ENCODE results near the gene FGD6.

DNA sequence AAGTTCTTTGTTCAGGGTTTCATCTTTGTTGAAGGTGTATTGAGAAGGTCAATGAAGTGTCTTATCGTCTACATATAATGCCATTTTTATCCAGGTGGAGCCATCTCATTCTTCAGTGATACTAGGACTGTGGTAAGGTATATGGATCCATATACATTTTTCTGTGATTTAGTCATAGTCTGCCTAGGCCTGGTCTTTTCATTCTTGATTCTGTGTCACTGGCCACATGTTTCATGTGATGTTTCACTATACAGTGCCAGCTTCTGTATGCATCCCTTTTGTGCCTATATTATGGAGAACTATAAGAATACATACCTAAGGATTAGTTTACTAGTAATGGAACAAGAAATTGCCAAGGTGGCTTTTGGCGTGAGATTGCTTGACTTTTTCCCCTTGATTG lies 40.9 kb upstream of the FGD6 start:
- TF ChIP-seq, protein P1, sequence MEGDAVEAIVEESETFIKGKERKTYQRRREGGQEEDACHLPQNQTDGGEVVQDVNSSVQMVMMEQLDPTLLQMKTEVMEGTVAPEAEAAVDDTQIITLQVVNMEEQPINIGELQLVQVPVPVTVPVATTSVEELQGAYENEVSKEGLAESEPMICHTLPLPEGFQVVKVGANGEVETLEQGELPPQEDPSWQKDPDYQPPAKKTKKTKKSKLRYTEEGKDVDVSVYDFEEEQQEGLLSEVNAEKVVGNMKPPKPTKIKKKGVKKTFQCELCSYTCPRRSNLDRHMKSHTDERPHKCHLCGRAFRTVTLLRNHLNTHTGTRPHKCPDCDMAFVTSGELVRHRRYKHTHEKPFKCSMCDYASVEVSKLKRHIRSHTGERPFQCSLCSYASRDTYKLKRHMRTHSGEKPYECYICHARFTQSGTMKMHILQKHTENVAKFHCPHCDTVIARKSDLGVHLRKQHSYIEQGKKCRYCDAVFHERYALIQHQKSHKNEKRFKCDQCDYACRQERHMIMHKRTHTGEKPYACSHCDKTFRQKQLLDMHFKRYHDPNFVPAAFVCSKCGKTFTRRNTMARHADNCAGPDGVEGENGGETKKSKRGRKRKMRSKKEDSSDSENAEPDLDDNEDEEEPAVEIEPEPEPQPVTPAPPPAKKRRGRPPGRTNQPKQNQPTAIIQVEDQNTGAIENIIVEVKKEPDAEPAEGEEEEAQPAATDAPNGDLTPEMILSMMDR (optimal IDR thresholded peaks at IDR 0.05 in 1 of 3, IDR thresholded peaks at IDR 0.05 in 1 of 3, conservative IDR thresholded peaks at IDR 0.05 in 1 of 3; ENCODE audit: extremely low read depth in 1 of 3, insufficient read depth in 2 of 3, low read length in 3 of 3), result no peak
- no peak for TF ChIP-seq EZH2 (IDR thresholded peaks at IDR 0.05; ENCODE audit: low read length)

Measured in keratinocyte (primary cell).